Stomach smooth muscle (tissue), 2 donors: Measurements from ENCODE around the gene TMOD1.

Source experiments
- H3K27ac ChIP-seq: one replicate; pipeline ENCODE4 v1.7.0; 2013; ENCODE audit warnings: mild to moderate bottlenecking, low read length, inconsistent platforms
- H3K27me3 ChIP-seq, 2 donors: one replicate each; pipeline ENCODE4 v1.7.0; 2013; ENCODE audit warnings: low read length in 2 of 2; ENCODE audit not compliant: insufficient read depth in 2 of 2, control insufficient read depth in 1 of 2
- H3K36me3 ChIP-seq, 2 donors: one replicate each; pipeline ENCODE4 v1.7.0; 2013; ENCODE audit warnings: low read length in 2 of 2; ENCODE audit not compliant: control insufficient read depth in 2 of 2, insufficient read depth in 2 of 2
- H3K4me1 ChIP-seq: one replicate; pipeline ENCODE4 v1.7.0; 2013; ENCODE audit warnings: low read length; ENCODE audit not compliant: control insufficient read depth, insufficient read depth
- H3K4me3 ChIP-seq, 2 donors: one replicate each; pipeline ENCODE4 v1.7.0; 2013; ENCODE audit warnings: low read length in 2 of 2
- H3K9ac ChIP-seq, 2 donors: one replicate each; pipeline ENCODE4 v1.7.0; 2013; ENCODE audit warnings: low read length in 2 of 2, mild to moderate bottlenecking in 1 of 2
- H3K9me3 ChIP-seq, 2 donors: one replicate each; pipeline ENCODE4 v1.7.0; 2013; ENCODE audit warnings: low read length in 2 of 2; ENCODE audit not compliant: control insufficient read depth in 2 of 2
- donor health status: healthy.
- donor health status: Pancreatic carcinoma.

Gene TMOD1

DNA sequence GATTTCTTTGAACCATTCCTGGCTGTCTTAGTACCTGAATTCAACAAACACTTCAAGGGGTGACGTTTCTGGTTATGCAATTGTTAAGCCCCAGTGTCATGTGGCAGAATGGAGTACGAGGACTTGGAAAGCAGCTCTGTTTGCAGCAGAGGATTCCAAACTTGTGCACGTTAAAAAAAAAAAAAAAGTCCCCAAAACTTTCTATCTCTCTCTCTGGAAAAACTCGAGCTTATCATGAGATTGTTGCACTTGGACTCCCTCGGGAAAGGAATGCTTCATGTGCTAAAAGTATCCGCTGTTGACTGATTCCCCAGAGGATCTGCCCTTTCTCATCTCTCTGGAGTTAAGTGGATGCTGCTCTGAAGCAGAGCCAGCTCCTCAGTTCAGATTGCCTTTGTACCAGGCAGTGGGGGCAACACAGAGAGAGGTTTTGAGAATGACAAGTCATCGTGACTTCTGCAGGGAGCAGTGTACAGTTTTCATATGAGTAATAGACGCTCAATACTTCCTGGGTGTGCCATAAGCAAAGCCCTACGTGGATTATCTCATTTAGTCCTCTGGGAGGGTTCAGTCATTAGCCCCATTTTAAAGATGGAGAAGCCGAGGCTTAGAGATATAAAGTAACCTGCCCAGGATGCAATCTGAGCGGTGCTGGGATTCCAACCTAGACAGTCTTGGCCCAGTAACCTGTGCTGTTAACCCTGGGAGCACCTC lies 28.1 kb downstream of the TMOD1 start:
- no peak overlapping the region for H3K4me3 ChIP-seq
- peaks cover 12 to 22% of the 10 kb centered on the region in 2 donors for H3K36me3 ChIP-seq
- H3K9me3 ChIP-seq = peaks cover 0 to 5% of the 10 kb centered on the region in 2 donors
- H3K4me1 ChIP-seq = peaks cover 50% of the 10 kb centered on the region
- H3K27me3 ChIP-seq = no peaks in the 10 kb centered on the region
- H3K27ac ChIP-seq = peak overlapping the region; percentile 87
- peak overlapping the region; percentile 47 to 58 for H3K9ac ChIP-seq

DNA sequence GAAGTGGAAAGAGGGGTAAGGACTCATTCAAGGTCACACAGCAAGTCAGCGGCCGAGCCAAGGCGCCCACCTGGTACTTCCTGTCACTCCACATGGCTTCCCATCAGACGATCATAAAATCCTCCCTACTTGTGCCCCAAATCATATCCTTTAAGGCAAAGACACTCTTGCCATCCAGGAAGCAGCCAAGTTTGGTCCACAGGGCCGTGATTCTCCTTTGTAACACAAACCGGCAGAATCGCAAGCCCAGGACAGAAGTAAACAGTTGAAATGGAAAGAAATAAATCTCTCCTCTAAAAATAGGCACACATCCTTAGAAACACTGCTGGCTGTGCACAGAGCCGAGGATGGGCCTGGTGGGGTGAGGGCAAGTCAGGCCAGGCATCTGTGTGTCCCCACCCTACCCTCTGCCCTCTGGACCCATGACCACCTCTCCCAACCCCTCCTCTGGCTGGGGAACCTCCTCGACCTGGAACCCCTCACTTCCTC lies 30.5 kb downstream of the TMOD1 start:
- Histone ChIP-seq H3K9me3 (peaks cover 0 to 5% of the 10 kb centered on the region in 2 donors), H3K9ac (no peak overlapping the region), H3K36me3 (peaks cover 8 to 14% of the 10 kb centered on the region in 2 donors), H3K4me3 (peak overlapping the region in 1 of 2 donors; percentile 47), H3K4me1 (peaks cover 63% of the 10 kb centered on the region), H3K27me3 (no peaks in the 10 kb centered on the region), H3K27ac (peak overlapping the region; percentile 60)

GRCh38 chr9:97534185-97534584 lies 32.7 kb downstream of the TMOD1 start:
- Histone ChIP-seq H3K27me3 (no peaks in the 10 kb centered on the region), H3K9me3 (peaks cover 0 to 5% of the 10 kb centered on the region in 2 donors), H3K36me3 (peaks cover 0 to 8% of the 10 kb centered on the region in 2 donors), H3K4me1 (peaks cover 45% of the 10 kb centered on the region), H3K4me3 (no peak overlapping the region), H3K27ac (peak overlapping the region; percentile 11), H3K9ac (no peak overlapping the region)

DNA sequence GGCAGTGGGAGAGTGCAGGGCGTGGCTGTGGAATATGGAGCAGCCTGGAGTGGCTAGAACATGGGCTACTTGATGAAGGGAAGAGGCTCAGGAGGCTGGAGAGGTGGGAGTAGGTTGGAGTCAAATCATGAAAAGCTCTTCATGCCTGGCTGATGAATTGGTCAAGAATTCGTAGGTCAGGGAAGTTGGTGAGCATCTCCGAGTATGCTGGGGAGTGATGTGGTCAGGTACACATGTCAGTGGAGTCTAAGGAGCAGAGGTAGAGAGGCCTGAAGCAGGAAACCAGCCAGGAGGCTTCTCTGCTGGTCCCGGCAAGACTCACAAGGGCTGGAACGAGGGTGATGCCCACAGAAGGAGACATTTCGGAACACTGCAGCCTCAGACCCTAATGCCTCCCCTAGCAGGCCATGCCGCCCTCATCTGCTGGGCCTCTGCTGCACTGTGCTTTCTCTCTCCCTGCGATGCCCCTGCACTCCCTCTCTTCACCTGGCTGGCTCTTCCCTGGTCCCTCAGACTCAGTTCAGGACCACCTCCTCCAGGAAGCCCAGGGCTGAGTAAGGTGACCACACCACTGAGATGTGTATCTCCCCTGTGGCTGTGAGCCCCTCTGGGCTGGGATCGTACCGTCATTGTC lies 33.6 kb downstream of the TMOD1 start:
- Histone ChIP-seq H3K4me1 (peaks cover 38% of the 10 kb centered on the region), H3K4me3 (no peak overlapping the region), H3K27ac (peak overlapping the region; percentile 6), H3K36me3 (peaks cover 0 to 12% of the 10 kb centered on the region in 2 donors), H3K27me3 (no peaks in the 10 kb centered on the region), H3K9me3 (peaks cover 0 to 5% of the 10 kb centered on the region in 2 donors), H3K9ac (no peak overlapping the region)

DNA sequence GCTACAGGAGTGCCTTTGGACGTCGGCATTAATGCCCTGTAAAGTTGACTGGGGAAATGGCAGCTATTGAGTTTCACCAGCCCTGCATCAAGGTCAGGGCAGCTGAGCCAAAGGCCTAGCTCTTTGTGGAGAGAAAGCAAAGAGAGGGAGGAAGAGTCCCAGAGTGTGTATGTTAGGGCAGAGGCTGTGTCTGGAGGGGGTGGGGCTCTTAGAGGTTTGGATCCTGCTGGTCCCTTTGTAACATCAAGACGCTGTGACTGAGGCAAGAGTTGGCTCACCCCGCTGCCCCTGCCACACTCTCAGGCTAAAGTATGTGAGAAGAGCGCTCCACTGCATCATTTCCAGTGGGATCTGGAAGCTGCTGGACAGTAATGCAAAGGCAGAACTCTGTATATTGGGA lies 34.3 kb downstream of the TMOD1 start:
- Histone ChIP-seq H3K4me3 (no peak overlapping the region), H3K27ac (peak overlapping the region; percentile 18), H3K9me3 (peaks cover 0 to 5% of the 10 kb centered on the region in 2 donors), H3K27me3 (no peaks in the 10 kb centered on the region), H3K4me1 (peaks cover 38% of the 10 kb centered on the region), H3K9ac (no peak overlapping the region), H3K36me3 (peaks cover 0 to 16% of the 10 kb centered on the region in 2 donors)

DNA sequence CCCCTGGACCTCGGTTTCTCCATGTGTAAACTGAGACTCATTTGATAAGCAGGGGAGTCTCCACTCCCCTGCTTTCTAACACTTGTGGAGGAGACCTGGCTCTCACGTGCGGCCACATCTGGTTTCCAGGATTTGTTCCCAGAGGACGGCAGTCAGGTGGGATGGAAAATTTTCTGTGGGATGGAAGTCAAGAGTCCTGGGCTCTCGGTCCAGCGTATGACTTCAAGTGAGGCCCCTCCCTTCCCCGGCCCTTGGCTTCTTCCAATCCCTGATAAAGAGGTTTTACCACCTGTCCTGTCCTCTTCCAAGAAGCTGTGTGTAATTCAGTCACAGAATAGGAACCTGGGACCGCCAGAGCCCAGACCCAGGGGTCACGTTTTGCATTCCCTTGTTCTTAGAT lies 35.0 kb downstream of the TMOD1 start:
- H3K9ac ChIP-seq = no peak overlapping the region
- H3K4me1 ChIP-seq = peaks cover 31% of the 10 kb centered on the region
- peak overlapping the region; percentile 18 for H3K27ac ChIP-seq
- H3K36me3 ChIP-seq = peaks cover 0 to 16% of the 10 kb centered on the region in 2 donors
- no peak overlapping the region for H3K4me3 ChIP-seq
- H3K27me3 ChIP-seq = no peaks in the 10 kb centered on the region
- peaks cover 0 to 5% of the 10 kb centered on the region in 2 donors for H3K9me3 ChIP-seq

GRCh38 chr9:97543561-97543960 lies 42.1 kb downstream of the TMOD1 start:
- Histone ChIP-seq H3K9ac (no peak overlapping the region), H3K4me3 (no peak overlapping the region), H3K4me1 (peaks cover 9% of the 10 kb centered on the region), H3K36me3 (peaks cover 16 to 24% of the 10 kb centered on the region in 2 donors), H3K9me3 (no peaks in the 10 kb centered on the region), H3K27ac (no peak overlapping the region), H3K27me3 (no peaks in the 10 kb centered on the region)

GRCh38 chr9:97545486-97545885 lies 44.0 kb downstream of the TMOD1 start:
- Histone ChIP-seq H3K27ac (no peak overlapping the region), H3K9ac (no peak overlapping the region), H3K36me3 (peaks cover 20 to 25% of the 10 kb centered on the region in 2 donors), H3K9me3 (no peaks in the 10 kb centered on the region), H3K4me1 (peaks cover 9% of the 10 kb centered on the region), H3K27me3 (no peaks in the 10 kb centered on the region), H3K4me3 (no peak overlapping the region)

DNA sequence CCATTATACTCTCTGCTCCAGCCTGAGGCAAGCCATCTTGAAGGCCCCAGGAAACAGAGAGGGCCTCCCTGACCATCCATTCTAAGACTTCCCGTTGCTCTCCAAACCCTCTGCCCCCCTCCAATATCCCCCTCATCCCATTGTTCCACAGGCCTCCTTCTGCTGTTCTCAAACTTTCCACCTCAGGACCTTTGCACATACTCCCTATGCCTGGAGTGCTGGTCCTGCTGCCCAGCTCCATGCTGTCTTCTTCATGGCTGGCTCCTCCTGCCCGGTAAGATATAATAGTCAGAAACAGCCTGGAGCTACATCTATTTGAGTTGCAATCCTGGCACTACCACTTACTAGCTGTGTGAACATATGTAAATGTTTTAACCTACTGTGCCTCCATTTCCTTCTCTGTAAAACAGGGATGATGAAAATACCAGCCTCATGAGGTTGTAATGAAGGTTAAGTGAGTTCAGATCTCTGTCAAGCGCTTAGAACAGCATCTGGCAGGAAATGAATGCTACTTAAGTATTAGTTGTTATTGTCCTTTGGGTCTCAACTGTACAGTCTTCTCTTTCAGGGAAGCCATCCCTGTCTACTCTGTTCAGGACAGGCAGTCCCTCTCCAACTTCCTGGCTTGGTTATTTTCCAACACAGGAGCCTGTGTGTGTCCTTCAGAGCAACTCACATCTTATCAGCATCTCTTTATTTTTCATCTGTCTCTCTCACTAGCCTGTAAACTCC lies 45.8 kb downstream of the TMOD1 start:
- H3K4me3 ChIP-seq = no peak overlapping the region
- peaks cover 22 to 25% of the 10 kb centered on the region in 2 donors for H3K36me3 ChIP-seq
- peaks cover 9% of the 10 kb centered on the region for H3K4me1 ChIP-seq
- no peaks in the 10 kb centered on the region for H3K9me3 ChIP-seq
- H3K27ac ChIP-seq = no peak overlapping the region
- H3K27me3 ChIP-seq = no peaks in the 10 kb centered on the region
- H3K9ac ChIP-seq = no peak overlapping the region

DNA sequence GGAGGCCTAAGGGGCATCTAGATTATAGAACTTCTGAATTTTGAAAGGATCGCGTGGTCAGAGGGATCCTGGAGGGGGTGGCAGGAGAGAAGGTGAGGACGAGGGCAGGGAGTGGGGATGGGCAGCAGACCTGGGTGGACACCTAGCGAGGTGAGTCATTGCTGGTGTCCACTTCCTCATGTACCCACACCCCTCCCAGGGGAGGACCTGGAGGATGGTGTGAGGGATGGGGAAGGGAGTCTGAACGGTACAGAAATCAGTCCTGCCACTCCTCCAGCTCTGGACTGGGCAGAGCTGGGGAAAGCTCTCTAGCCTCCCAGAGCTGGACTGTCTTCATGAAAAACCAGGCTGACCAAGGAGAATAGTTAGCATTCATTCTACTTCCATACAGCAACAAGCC lies 46.9 kb downstream of the TMOD1 start:
- H3K27ac ChIP-seq = no peak overlapping the region
- H3K27me3 ChIP-seq = no peaks in the 10 kb centered on the region
- peaks cover 25% of the 10 kb centered on the region in 2 donors for H3K36me3 ChIP-seq
- peaks cover 9% of the 10 kb centered on the region for H3K4me1 ChIP-seq
- no peak overlapping the region for H3K9ac ChIP-seq
- no peaks in the 10 kb centered on the region for H3K9me3 ChIP-seq
- H3K4me3 ChIP-seq = no peak overlapping the region
